ENCODE results near the gene CERCAM.

DNA sequence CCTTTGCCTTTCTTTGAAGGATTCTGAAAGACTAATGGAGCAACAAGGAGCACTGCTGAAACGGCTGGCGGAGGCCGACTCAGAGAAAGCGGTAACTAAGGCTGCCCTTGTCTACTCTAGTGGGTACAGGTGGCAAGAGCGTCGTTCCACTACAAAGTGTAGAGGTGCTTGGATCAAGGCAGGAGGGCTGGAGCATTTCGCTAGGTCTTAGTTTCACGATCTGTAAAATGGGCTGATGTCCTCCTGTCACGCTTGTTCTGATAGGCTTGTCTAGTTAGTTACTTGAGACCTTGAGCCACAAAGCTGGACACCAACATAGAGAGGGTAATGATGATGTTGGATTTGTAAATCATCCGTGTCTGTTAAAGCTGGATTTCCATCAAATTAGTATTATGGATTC lies 60.9 kb downstream of the CERCAM start:
- TF ChIP-seq, protein P1, sequence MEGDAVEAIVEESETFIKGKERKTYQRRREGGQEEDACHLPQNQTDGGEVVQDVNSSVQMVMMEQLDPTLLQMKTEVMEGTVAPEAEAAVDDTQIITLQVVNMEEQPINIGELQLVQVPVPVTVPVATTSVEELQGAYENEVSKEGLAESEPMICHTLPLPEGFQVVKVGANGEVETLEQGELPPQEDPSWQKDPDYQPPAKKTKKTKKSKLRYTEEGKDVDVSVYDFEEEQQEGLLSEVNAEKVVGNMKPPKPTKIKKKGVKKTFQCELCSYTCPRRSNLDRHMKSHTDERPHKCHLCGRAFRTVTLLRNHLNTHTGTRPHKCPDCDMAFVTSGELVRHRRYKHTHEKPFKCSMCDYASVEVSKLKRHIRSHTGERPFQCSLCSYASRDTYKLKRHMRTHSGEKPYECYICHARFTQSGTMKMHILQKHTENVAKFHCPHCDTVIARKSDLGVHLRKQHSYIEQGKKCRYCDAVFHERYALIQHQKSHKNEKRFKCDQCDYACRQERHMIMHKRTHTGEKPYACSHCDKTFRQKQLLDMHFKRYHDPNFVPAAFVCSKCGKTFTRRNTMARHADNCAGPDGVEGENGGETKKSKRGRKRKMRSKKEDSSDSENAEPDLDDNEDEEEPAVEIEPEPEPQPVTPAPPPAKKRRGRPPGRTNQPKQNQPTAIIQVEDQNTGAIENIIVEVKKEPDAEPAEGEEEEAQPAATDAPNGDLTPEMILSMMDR (conservative IDR thresholded peaks at IDR 0.05; ENCODE audit: low read depth, low read length), result no peak
- no peak for TF ChIP-seq EZH2 (IDR thresholded peaks at IDR 0.05; ENCODE audit: borderline replicate concordance, low read depth, low read length, poor library complexity, severe bottlenecking)
